ENCODE results near the gene R3HDM2.

DNA sequence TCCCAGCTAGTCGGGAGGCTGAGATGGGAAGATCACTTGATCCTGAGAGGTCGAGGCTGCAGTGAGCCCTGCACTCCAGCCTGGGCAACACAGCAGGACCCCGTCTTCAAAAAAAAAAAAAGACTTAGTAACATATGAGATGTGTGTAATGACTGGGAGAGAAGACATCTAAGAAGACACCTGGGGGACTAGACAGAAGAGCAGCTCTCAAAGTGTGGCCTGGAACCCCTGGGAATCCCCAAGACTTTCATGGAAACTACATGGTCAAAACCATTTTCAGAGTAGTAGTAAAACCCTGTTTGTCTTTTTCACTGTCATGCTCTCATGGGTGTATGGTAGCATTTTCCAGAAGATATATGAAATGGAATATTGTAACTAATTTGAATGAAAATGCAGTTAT lies 45.3 kb downstream of the R3HDM2 start:
- TF ChIP-seq ATF3 (CRISPR knock-in tag; conservative IDR thresholded peaks at IDR 0.05) (no peak), CTCF (IDR thresholded peaks at IDR 0.05) (no peak), ELF4 (CRISPR knock-in tag; IDR thresholded peaks at IDR 0.05; ENCODE audit: low read depth) (no peak), STAT6 (CRISPR knock-in tag; conservative IDR thresholded peaks at IDR 0.05; ENCODE audit: low read depth) (no peak)
- TF ChIP-seq, protein P1, sequence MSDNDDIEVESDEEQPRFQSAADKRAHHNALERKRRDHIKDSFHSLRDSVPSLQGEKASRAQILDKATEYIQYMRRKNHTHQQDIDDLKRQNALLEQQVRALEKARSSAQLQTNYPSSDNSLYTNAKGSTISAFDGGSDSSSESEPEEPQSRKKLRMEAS (CRISPR knock-in tag; IDR thresholded peaks at IDR 0.05): no peak

Measured in WTC11 (cell line).